HL-60 (cell line): ENCODE results near the gene SLC22A23.

Experiments used
- DNase-seq, 2 experiments: peaks; one replicate each; pipeline ENCODE4 v3.0.0-alpha.2; 2010 to 2020; ENCODE audit warnings: low read depth in 1 of 2, low spot score in 1 of 2
- H3K27ac ChIP-seq: fragments of 250-450 bp; sonication (Bioruptor Pico); replicated peaks from 2 replicates; pipeline ENCODE4 v1.5.1; 2020; ENCODE audit warnings: mild to moderate bottlenecking, moderate library complexity
- H3K27me3 ChIP-seq: fragments of 250-450 bp; sonication (Bioruptor Pico); 2 replicates; pipeline ENCODE4 v1.5.1; 2021; ENCODE audit warnings: mild to moderate bottlenecking, moderate library complexity; ENCODE audit not compliant: insufficient read depth, poor library complexity, severe bottlenecking
- H3K4me3 ChIP-seq: replicated peaks from 2 replicates; pipeline ENCODE4 v1.5.1; 2011; ENCODE audit warnings: mild to moderate bottlenecking, control low read depth, low read length; ENCODE audit not compliant: insufficient read depth
- GABPA ChIP-seq: IDR thresholded peaks from 2 replicates; pipeline ENCODE4 v1.6.1; 2012; ENCODE audit warnings: low read depth
- POLR2AphosphoS5 ChIP-seq: IDR thresholded peaks from 2 replicates; pipeline ENCODE4 v1.6.1; 2012; ENCODE audit warnings: low read depth
- SPI1 ChIP-seq: IDR thresholded peaks from 2 replicates; pipeline ENCODE4 v1.6.1; 2012; ENCODE audit warnings: low read depth, mild to moderate bottlenecking, borderline replicate concordance
- TF ChIP-seq, protein P1 (sequence below): IDR thresholded peaks from 2 replicates; pipeline ENCODE4 v1.6.1; 2012; ENCODE audit warnings: low read depth; ENCODE audit not compliant: insufficient replicate concordance
- TF ChIP-seq, protein P2 (sequence below): IDR thresholded peaks from one replicate; pipeline ENCODE4 v1.5.1; 2011; ENCODE audit warnings: low read length, control low read depth, inconsistent platforms; ENCODE audit not compliant: insufficient read depth

SLC22A23 gene

GRCh38 chr6:3287976-3288707 is 168.7 kb downstream of the SLC22A23 start:
- Histone ChIP-seq H3K4me3 (no peak overlapping the region), H3K27me3 (peaks cover 2% of the 10 kb centered on the region), H3K27ac (no peak overlapping the region)
- TF ChIP-seq POLR2AphosphoS5: no peak
- TF ChIP-seq, protein P1, sequence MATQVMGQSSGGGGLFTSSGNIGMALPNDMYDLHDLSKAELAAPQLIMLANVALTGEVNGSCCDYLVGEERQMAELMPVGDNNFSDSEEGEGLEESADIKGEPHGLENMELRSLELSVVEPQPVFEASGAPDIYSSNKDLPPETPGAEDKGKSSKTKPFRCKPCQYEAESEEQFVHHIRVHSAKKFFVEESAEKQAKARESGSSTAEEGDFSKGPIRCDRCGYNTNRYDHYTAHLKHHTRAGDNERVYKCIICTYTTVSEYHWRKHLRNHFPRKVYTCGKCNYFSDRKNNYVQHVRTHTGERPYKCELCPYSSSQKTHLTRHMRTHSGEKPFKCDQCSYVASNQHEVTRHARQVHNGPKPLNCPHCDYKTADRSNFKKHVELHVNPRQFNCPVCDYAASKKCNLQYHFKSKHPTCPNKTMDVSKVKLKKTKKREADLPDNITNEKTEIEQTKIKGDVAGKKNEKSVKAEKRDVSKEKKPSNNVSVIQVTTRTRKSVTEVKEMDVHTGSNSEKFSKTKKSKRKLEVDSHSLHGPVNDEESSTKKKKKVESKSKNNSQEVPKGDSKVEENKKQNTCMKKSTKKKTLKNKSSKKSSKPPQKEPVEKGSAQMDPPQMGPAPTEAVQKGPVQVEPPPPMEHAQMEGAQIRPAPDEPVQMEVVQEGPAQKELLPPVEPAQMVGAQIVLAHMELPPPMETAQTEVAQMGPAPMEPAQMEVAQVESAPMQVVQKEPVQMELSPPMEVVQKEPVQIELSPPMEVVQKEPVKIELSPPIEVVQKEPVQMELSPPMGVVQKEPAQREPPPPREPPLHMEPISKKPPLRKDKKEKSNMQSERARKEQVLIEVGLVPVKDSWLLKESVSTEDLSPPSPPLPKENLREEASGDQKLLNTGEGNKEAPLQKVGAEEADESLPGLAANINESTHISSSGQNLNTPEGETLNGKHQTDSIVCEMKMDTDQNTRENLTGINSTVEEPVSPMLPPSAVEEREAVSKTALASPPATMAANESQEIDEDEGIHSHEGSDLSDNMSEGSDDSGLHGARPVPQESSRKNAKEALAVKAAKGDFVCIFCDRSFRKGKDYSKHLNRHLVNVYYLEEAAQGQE: no peak
- TF ChIP-seq SPI1: no peak
- no peak for TF ChIP-seq GABPA
- TF ChIP-seq, protein P2, sequence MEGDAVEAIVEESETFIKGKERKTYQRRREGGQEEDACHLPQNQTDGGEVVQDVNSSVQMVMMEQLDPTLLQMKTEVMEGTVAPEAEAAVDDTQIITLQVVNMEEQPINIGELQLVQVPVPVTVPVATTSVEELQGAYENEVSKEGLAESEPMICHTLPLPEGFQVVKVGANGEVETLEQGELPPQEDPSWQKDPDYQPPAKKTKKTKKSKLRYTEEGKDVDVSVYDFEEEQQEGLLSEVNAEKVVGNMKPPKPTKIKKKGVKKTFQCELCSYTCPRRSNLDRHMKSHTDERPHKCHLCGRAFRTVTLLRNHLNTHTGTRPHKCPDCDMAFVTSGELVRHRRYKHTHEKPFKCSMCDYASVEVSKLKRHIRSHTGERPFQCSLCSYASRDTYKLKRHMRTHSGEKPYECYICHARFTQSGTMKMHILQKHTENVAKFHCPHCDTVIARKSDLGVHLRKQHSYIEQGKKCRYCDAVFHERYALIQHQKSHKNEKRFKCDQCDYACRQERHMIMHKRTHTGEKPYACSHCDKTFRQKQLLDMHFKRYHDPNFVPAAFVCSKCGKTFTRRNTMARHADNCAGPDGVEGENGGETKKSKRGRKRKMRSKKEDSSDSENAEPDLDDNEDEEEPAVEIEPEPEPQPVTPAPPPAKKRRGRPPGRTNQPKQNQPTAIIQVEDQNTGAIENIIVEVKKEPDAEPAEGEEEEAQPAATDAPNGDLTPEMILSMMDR: no peak
- no peak for DNase-seq

- TF ChIP-seq, protein P2: no peak
- TF ChIP-seq POLR2AphosphoS5 (no peak), GABPA (no peak), SPI1 (no peak)
- TF ChIP-seq, protein P1: no peak
- no peak for DNase-seq
- H3K27me3 ChIP-seq: peaks cover 2% of the 10 kb centered on the region
- H3K4me3 ChIP-seq: no peak overlapping the region
- no peak overlapping the region for H3K27ac ChIP-seq
These were observed 169.5 kb downstream of the SLC22A23 start for GRCh38 chr6:3287308-3287707.

- Histone ChIP-seq H3K4me3 (no peak overlapping the region), H3K27me3 (no peaks in the 10 kb centered on the region), H3K27ac (no peak overlapping the region)
- no peak for TF ChIP-seq POLR2AphosphoS5
- TF ChIP-seq, protein P2: no peak
- TF ChIP-seq SPI1: no peak
- TF ChIP-seq GABPA: no peak
- TF ChIP-seq, protein P1: no peak
- no peak for DNase-seq
These were observed 170.1 kb downstream of the SLC22A23 start for GRCh38 chr6:3286641-3287171.
